Neuronal stem cell (in vitro differentiated cells): ENCODE results near the gene PSPN.

Source experiments
- DNase-seq: peaks from one replicate; pipeline ENCODE4 v3.0.0-alpha.2; 2013; ENCODE audit warnings: low spot score
- H2AFZ ChIP-seq: one replicate; pipeline ENCODE4 v1.6.1; 2013; ENCODE audit warnings: mild to moderate bottlenecking, low read length, inconsistent platforms
- H2AK5ac ChIP-seq: 2 replicates; pipeline ENCODE4 v1.6.1; 2013; ENCODE audit warnings: low read depth, mild to moderate bottlenecking, inconsistent platforms, low read length, moderate library complexity, mixed read lengths
- H2BK120ac ChIP-seq: 2 replicates; pipeline ENCODE4 v1.6.1; 2013; ENCODE audit warnings: low read depth, mild to moderate bottlenecking, inconsistent platforms, low read length, moderate library complexity, mixed read lengths
- H2BK12ac ChIP-seq: one replicate; pipeline ENCODE4 v1.6.1; 2013; ENCODE audit warnings: low read length, inconsistent platforms
- H2BK15ac ChIP-seq: 2 replicates; pipeline ENCODE4 v1.6.1; 2013; ENCODE audit warnings: mild to moderate bottlenecking, low read length, inconsistent platforms, mixed read lengths
- H2BK5ac ChIP-seq: one replicate; pipeline ENCODE4 v1.6.1; 2013; ENCODE audit warnings: inconsistent platforms, mild to moderate bottlenecking, low read length, moderate library complexity
- H3K14ac ChIP-seq: one replicate; pipeline ENCODE4 v1.6.1; 2013; ENCODE audit warnings: low read length, inconsistent platforms
- H3K18ac ChIP-seq: 2 replicates; pipeline ENCODE4 v1.6.1; 2013; ENCODE audit warnings: low read length, inconsistent platforms
- H3K23ac ChIP-seq: 2 replicates; pipeline ENCODE4 v1.6.1; 2013; ENCODE audit warnings: low read depth, mild to moderate bottlenecking, mixed read lengths, low read length, inconsistent platforms; ENCODE audit not compliant: poor library complexity
- H3K27ac ChIP-seq: replicated peaks from 3 replicates; pipeline ENCODE4 v1.5.1; 2013; ENCODE audit warnings: low read length, inconsistent platforms
- H3K27me3 ChIP-seq, 3 experiments: 2 replicates each; pipeline ENCODE4 v1.6.1; 2013; ENCODE audit warnings: low read length in 3 of 3, mild to moderate bottlenecking in 2 of 3, inconsistent platforms in 1 of 3, low read depth in 1 of 3, mixed read lengths in 1 of 3, moderate library complexity in 1 of 3; ENCODE audit not compliant: control insufficient read depth in 3 of 3, insufficient read depth in 3 of 3
- H3K36me3 ChIP-seq, 2 donors: replicated peaks in 1 of 2; 2 replicates each; pipeline ENCODE4 v1.6.1; 2013; ENCODE audit warnings: low read length in 2 of 2; ENCODE audit not compliant: control insufficient read depth in 2 of 2, insufficient read depth in 2 of 2
- H3K4ac ChIP-seq: 2 replicates; pipeline ENCODE4 v1.6.1; 2013; ENCODE audit warnings: inconsistent platforms, mild to moderate bottlenecking, low read length, moderate library complexity
- H3K4me1 ChIP-seq, 2 donors: 1 replicate in 1 of 2; 2 replicates in 1 of 2; pipeline ENCODE4 v1.6.1; 2013; ENCODE audit warnings: low read length in 2 of 2, low read depth in 1 of 2; ENCODE audit not compliant: control insufficient read depth in 2 of 2, insufficient read depth in 1 of 2
- H3K4me2 ChIP-seq: one replicate; pipeline ENCODE4 v1.6.1; 2013; ENCODE audit warnings: mild to moderate bottlenecking, low read length, inconsistent platforms; ENCODE audit not compliant: insufficient read depth, poor library complexity, severe bottlenecking
- H3K4me3 ChIP-seq, 2 donors: 2 replicates each; pipeline ENCODE4 v1.5.1; 2013; ENCODE audit warnings: low read length in 2 of 2, mild to moderate bottlenecking in 2 of 2, inconsistent platforms in 1 of 2, moderate library complexity in 1 of 2
- H3K79me1 ChIP-seq: one replicate; pipeline ENCODE4 v1.6.1; 2013; ENCODE audit warnings: low read depth, mild to moderate bottlenecking, inconsistent platforms, low read length, moderate library complexity
- H3K9ac ChIP-seq: one replicate; pipeline ENCODE4 v1.6.1; 2013; ENCODE audit warnings: mild to moderate bottlenecking, low read depth, low read length, inconsistent platforms; ENCODE audit not compliant: poor library complexity
- H3K9me3 ChIP-seq, 2 donors: replicated peaks in 1 of 2; 2 replicates each; pipeline versions ENCODE3 to v1.6.1; 2013; ENCODE audit warnings: low read length in 2 of 2, mild to moderate bottlenecking in 2 of 2, inconsistent platforms in 1 of 2, low read depth in 1 of 2, mixed read lengths in 1 of 2, moderate library complexity in 1 of 2; ENCODE audit not compliant: control insufficient read depth in 2 of 2, insufficient read depth in 1 of 2
- H4K8ac ChIP-seq: one replicate; pipeline ENCODE4 v1.6.1; 2013; ENCODE audit warnings: low read depth, mild to moderate bottlenecking, inconsistent platforms, low read length, moderate library complexity
- H4K91ac ChIP-seq: one replicate; pipeline ENCODE4 v1.6.1; 2013; ENCODE audit warnings: low read length, low read depth, mild to moderate bottlenecking, inconsistent platforms; ENCODE audit not compliant: poor library complexity
- WGBS, 2 donors: extraction: QIAGEN DNeasy Blood & Tissue Kit; methylation state at CpG; one replicate each; pipeline ENCODE4 v1.1.7; 2013; ENCODE audit warnings: missing lambda C conversion rate in 2 of 2, mixed read lengths in 1 of 2; ENCODE audit not compliant: insufficient read length in 2 of 2, insufficient replicate concordance in 1 of 2; ENCODE audit errors: extremely low coverage in 2 of 2; 5-methylcytosine and 5-hydroxymethylcytosine counted together

The PSPN gene

DNA sequence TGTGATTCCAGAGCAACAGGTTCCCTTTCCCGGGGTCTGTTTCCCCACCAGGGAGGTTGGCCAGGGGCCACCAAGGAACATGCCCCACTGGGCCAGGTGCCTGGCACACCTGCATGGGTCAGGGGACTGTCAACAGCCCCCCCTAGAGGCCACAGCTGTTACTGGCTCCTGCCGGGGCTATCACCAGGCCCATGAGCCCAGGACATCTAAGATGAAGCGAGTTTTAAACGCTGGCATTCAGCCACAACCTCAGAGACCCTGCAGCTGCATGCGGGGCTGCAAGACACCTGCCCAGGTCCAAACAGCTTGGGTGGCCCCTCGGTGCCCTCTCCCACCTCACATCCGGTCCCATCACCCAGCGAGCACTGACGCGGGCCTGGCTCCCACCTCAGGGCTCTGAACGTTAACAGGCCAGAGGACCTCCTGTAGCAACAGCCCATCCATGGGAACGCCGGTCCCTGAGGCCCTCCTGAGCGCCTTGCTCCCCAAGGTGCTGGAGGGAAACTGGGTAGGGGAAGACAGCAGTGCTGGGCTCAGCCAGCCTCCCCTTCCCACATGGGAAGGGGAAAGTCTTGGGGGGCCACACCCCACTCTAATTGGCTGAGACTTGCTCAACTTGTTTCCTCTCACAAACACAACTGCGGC, 36.8 kb upstream of the PSPN start:
- Histone ChIP-seq H3K36me3 (peaks cover 30 to 51% of the 10 kb centered on the region in 2 donors), H2AFZ (no peak overlapping the region), H3K14ac (no peak overlapping the region), H2AK5ac (no peak overlapping the region), H3K9ac (peak overlapping the region; percentile 25), H2BK15ac (no peak overlapping the region), H3K4ac (no peak overlapping the region), H3K9me3 (no peaks in the 10 kb centered on the region), H3K79me1 (peaks cover 21% of the 10 kb centered on the region), H3K18ac (peak overlapping the region; percentile 72), H3K27ac (peak overlapping the region; percentile 5), H2BK12ac (no peak overlapping the region), H3K4me2 (no peak overlapping the region), H3K4me1 (no peaks in the 10 kb centered on the region), H4K91ac (no peak overlapping the region), H3K4me3 (no peak overlapping the region), H3K27me3 (no peaks in the 10 kb centered on the region), H2BK5ac (no peak overlapping the region), H3K23ac (peak overlapping the region; percentile 4), H2BK120ac (no peak overlapping the region), H4K8ac (no peak overlapping the region)
- no peak for DNase-seq
- no CpG with 5 or more reads among the region's 15 CpGs for WGBS, 2 donors

DNA sequence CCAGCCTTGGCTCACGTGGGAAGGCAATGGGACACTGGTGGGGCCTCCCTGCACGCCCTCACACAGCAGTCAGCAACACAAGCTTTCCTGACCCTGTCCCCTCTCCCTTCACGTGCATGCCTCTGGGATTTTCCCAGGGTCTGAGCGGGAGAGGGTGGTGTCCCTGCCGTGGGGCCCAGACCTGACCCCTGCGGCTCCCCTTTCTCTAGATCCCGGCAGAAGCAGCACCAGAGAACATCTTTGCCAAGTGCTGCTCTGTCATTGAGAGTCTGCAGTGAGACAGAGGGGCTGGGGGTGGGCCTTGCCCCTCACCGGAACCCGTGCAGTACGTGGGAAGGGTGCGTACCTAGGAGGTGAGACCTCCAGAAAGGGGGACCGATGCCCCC, 36.3 kb upstream of the PSPN start:
- no peak for DNase-seq
- no peaks in the 10 kb centered on the region for H3K9me3 ChIP-seq
- no peak overlapping the region for H3K4me2 ChIP-seq
- WGBS, 2 donors, result no CpG with 5 or more reads among the region's 12 CpGs
- no peak overlapping the region for H2AFZ ChIP-seq
- peaks cover 18% of the 10 kb centered on the region for H3K79me1 ChIP-seq
- H3K4ac ChIP-seq, result no peak overlapping the region
- H3K14ac ChIP-seq, result no peak overlapping the region
- H4K91ac ChIP-seq, result no peak overlapping the region
- no peak overlapping the region for H3K9ac ChIP-seq
- no peaks in the 10 kb centered on the region for H3K4me1 ChIP-seq
- no peak overlapping the region for H3K27ac ChIP-seq
- H2BK12ac ChIP-seq, result no peak overlapping the region
- no peak overlapping the region for H4K8ac ChIP-seq
- H3K18ac ChIP-seq, result peak overlapping the region; percentile 72
- peak overlapping the region; percentile 13 for H2AK5ac ChIP-seq
- no peak overlapping the region for H2BK120ac ChIP-seq
- H3K4me3 ChIP-seq, result no peak overlapping the region
- H2BK5ac ChIP-seq, result no peak overlapping the region
- H3K27me3 ChIP-seq, result no peaks in the 10 kb centered on the region
- peaks cover 25 to 46% of the 10 kb centered on the region in 2 donors for H3K36me3 ChIP-seq
- H2BK15ac ChIP-seq, result no peak overlapping the region
- peak overlapping the region; percentile 53 for H3K23ac ChIP-seq

DNA sequence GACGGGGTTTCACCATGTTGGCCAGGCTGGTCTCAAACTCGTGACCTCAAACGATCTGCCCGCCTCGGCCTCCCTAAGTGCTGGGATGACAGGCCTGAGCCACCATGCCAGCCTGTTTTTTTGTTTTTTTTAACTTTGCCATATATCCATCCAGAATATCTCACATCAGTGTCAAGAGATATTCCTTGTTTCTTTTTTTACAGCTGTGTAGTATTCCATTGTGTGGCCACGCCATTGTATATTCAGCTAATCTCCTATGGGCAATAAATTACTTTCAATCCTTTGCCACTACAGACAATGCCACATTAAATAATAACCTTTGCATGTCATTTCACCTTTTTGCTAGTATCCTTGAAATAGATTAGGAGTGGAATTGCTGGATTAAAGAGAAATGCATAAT, 33.6 kb upstream of the PSPN start:
- H4K8ac ChIP-seq, result no peak overlapping the region
- WGBS, 2 donors, result no CpG with 5 or more reads among the region's 6 CpGs

DNA sequence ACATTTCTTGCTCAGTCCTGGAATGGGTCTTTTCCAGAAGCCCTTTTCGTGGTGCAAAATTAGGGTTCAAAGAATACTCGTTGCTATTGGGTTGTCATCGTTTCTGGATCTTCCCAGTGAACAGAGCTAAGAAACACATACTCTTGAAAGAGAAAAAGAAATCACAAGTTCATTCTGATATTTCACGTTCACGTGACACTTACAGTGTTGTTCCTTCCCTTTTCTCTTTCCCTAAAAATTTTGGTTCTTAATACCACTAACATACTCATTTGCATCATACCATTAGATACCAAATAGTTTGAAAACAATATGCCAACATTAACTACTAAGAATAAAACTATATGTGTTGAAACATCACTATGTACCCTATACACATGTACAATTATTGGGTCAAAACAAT, 30.7 kb upstream of the PSPN start:
- Histone ChIP-seq H4K91ac (no peak overlapping the region), H3K18ac (no peak overlapping the region), H2BK15ac (no peak overlapping the region), H3K9me3 (no peaks in the 10 kb centered on the region), H3K27me3 (no peaks in the 10 kb centered on the region), H2BK120ac (no peak overlapping the region), H3K27ac (no peak overlapping the region), H2BK12ac (no peak overlapping the region), H3K14ac (no peak overlapping the region), H3K4me2 (no peak overlapping the region), H3K79me1 (no peaks in the 10 kb centered on the region), H3K4ac (no peak overlapping the region), H4K8ac (no peak overlapping the region), H2AFZ (no peak overlapping the region), H3K9ac (no peak overlapping the region), H2BK5ac (no peak overlapping the region), H3K23ac (no peak overlapping the region), H2AK5ac (no peak overlapping the region), H3K4me3 (no peak overlapping the region), H3K36me3 (no peaks in the 10 kb centered on the region), H3K4me1 (peaks cover 4 to 12% of the 10 kb centered on the region in 2 donors)
- no peak for DNase-seq
- no CpG with 5 or more reads among the region's 5 CpGs for WGBS, 2 donors

More for the DNA sequence above, 33.6 kb upstream of the PSPN start:
- Histone ChIP-seq H3K79me1 (peaks cover 3% of the 10 kb centered on the region), H3K9ac (no peak overlapping the region), H3K27me3 (no peaks in the 10 kb centered on the region), H3K9me3 (no peaks in the 10 kb centered on the region), H2BK15ac (no peak overlapping the region), H3K23ac (no peak overlapping the region), H3K4me3 (no peak overlapping the region), H3K27ac (no peak overlapping the region), H3K4me1 (no peaks in the 10 kb centered on the region), H2AFZ (no peak overlapping the region), H3K36me3 (peaks cover 4 to 21% of the 10 kb centered on the region in 2 donors), H3K18ac (no peak overlapping the region), H2BK120ac (no peak overlapping the region), H3K4ac (no peak overlapping the region), H3K14ac (no peak overlapping the region), H2BK5ac (no peak overlapping the region), H4K91ac (no peak overlapping the region), H2BK12ac (no peak overlapping the region), H2AK5ac (no peak overlapping the region), H3K4me2 (no peak overlapping the region)
- no peak for DNase-seq
